Ectodermal cell (in vitro differentiated cells): ENCODE data around the gene WDFY3.
"Not testable (repeated sequence)": the region's sequence is repeated elsewhere in the genome, so short reads cannot be mapped to it uniquely, and the experiment has no call there.

Experiments used
- H3K27ac ChIP-seq: 2 replicates; pipeline ENCODE4 v1.7.0; 2013; ENCODE audit warnings: mild to moderate bottlenecking, low read depth, low read length; ENCODE audit not compliant: insufficient read depth, poor library complexity, severe bottlenecking
- H3K27me3 ChIP-seq: 2 replicates; pipeline ENCODE4 v1.7.0; 2013; ENCODE audit warnings: mild to moderate bottlenecking, low read length; ENCODE audit not compliant: insufficient read depth, control insufficient read depth, poor library complexity, severe bottlenecking
- H3K36me3 ChIP-seq: one replicate; pipeline ENCODE4 v1.7.0; 2013; ENCODE audit warnings: low read length; ENCODE audit not compliant: control insufficient read depth, insufficient read depth
- H3K4me1 ChIP-seq: one replicate; pipeline ENCODE4 v1.7.0; 2013; ENCODE audit warnings: low read length; ENCODE audit not compliant: control insufficient read depth, insufficient read depth
- H3K4me3 ChIP-seq: 2 replicates; pipeline ENCODE4 v1.7.0; 2013; ENCODE audit warnings: low read depth, low read length, control low read depth; ENCODE audit not compliant: insufficient read depth
- H3K9me3 ChIP-seq: 2 replicates; pipeline ENCODE4 v1.7.0; 2013; ENCODE audit warnings: mild to moderate bottlenecking, low read length, moderate library complexity; ENCODE audit not compliant: control insufficient read depth
- WGBS, 2 experiments: methylation state at CpG; one replicate each; pipeline ENCODE4 v1.1.7; 2013; ENCODE audit warnings: missing lambda C conversion rate in 2 of 2; 5-methylcytosine and 5-hydroxymethylcytosine counted together

WDFY3 gene

GRCh38 chr4:84685105-84685504 lies 281.4 kb downstream of the WDFY3 start:
- H3K27me3 ChIP-seq, result no peaks in the 10 kb centered on the region
- no peak overlapping the region for H3K27ac ChIP-seq
- peaks cover 14% of the 10 kb centered on the region for H3K36me3 ChIP-seq
- peaks cover 10% of the 10 kb centered on the region for H3K4me1 ChIP-seq
- H3K4me3 ChIP-seq, result no peak overlapping the region
- WGBS, 2 experiments, result 77 to 88% methylated on average over 1 of the region's 1 CpG
- no peaks in the 10 kb centered on the region for H3K9me3 ChIP-seq

GRCh38 chr4:84684361-84684760 lies 282.1 kb downstream of the WDFY3 start:
- H3K36me3 ChIP-seq, result peaks cover 14% of the 10 kb centered on the region
- no peak overlapping the region for H3K4me3 ChIP-seq
- WGBS, 2 experiments, result 90 to 92% methylated on average over 3 of the region's 3 CpGs
- no peaks in the 10 kb centered on the region for H3K9me3 ChIP-seq
- H3K4me1 ChIP-seq, result peaks cover 10% of the 10 kb centered on the region
- no peak overlapping the region for H3K27ac ChIP-seq
- no peaks in the 10 kb centered on the region for H3K27me3 ChIP-seq

- H3K36me3 ChIP-seq, result peaks cover 23% of the 10 kb centered on the region
- H3K4me3 ChIP-seq, result no peak overlapping the region
- peaks cover 10% of the 10 kb centered on the region for H3K4me1 ChIP-seq
- H3K27me3 ChIP-seq, result no peaks in the 10 kb centered on the region
- H3K27ac ChIP-seq, result no peak overlapping the region
- no peaks in the 10 kb centered on the region for H3K9me3 ChIP-seq
- WGBS, 2 experiments, result 90 to 93% methylated on average over 7 of the region's 7 CpGs
Measured at GRCh38 chr4:84683064-84683850, 283.2 kb downstream of the WDFY3 start.

- H3K4me3 ChIP-seq, H3K27ac ChIP-seq, H3K9me3 ChIP-seq, H3K27me3 ChIP-seq: not testable (repeated sequence)
- H3K36me3 ChIP-seq, result peaks cover 28% of the 10 kb centered on the region
- H3K4me1 ChIP-seq, result peaks cover 10% of the 10 kb centered on the region
- WGBS, 2 experiments, result 90 to 91% methylated on average over 4 of the region's 4 CpGs
Measured at GRCh38 chr4:84682661-84683060, 283.8 kb downstream of the WDFY3 start.

GRCh38 chr4:84681486-84682274 lies 284.8 kb downstream of the WDFY3 start:
- no peaks in the 10 kb centered on the region for H3K27me3 ChIP-seq
- H3K36me3 ChIP-seq, result peaks cover 33% of the 10 kb centered on the region
- peaks cover 10% of the 10 kb centered on the region for H3K4me1 ChIP-seq
- H3K4me3 ChIP-seq, result no peak overlapping the region
- no peak overlapping the region for H3K27ac ChIP-seq
- WGBS, 2 experiments, result 81 to 85% methylated on average over 2 of the region's 2 CpGs
- H3K9me3 ChIP-seq, result no peaks in the 10 kb centered on the region

- H3K9me3 ChIP-seq, result no peaks in the 10 kb centered on the region
- H3K27ac ChIP-seq, result no peak overlapping the region
- no peak overlapping the region for H3K4me3 ChIP-seq
- WGBS, 2 experiments, result 91 to 94% methylated on average over 4 of the region's 4 CpGs
- H3K36me3 ChIP-seq, result peaks cover 36% of the 10 kb centered on the region
- no peaks in the 10 kb centered on the region for H3K27me3 ChIP-seq
- H3K4me1 ChIP-seq, result peaks cover 10% of the 10 kb centered on the region
Measured at GRCh38 chr4:84680956-84681355, 285.5 kb downstream of the WDFY3 start.

- Histone ChIP-seq H3K4me1 (peaks cover 10% of the 10 kb centered on the region), H3K36me3 (peaks cover 31% of the 10 kb centered on the region), H3K9me3 (no peaks in the 10 kb centered on the region), H3K27me3 (no peaks in the 10 kb centered on the region), H3K4me3 (no peak overlapping the region), H3K27ac (no peak overlapping the region)
- 92 to 97% methylated on average over 14 of the region's 14 CpGs for WGBS, 2 experiments
Measured at GRCh38 chr4:84678976-84679744, 287.3 kb downstream of the WDFY3 start.

GRCh38 chr4:84677995-84678394 lies 288.5 kb downstream of the WDFY3 start:
- Histone ChIP-seq H3K4me1 (peaks cover 10% of the 10 kb centered on the region), H3K4me3 (no peak overlapping the region), H3K36me3 (peaks cover 28% of the 10 kb centered on the region), H3K9me3 (no peaks in the 10 kb centered on the region), H3K27ac (no peak overlapping the region), H3K27me3 (no peaks in the 10 kb centered on the region)
- 92 to 97% methylated on average over 5 of the region's 5 CpGs for WGBS, 2 experiments

GRCh38 chr4:84677093-84677492 lies 289.4 kb downstream of the WDFY3 start:
- Histone ChIP-seq H3K9me3 (no peaks in the 10 kb centered on the region), H3K4me1 (peaks cover 6% of the 10 kb centered on the region), H3K27ac (no peak overlapping the region), H3K27me3 (no peaks in the 10 kb centered on the region), H3K4me3 (no peak overlapping the region), H3K36me3 (peaks cover 34% of the 10 kb centered on the region)
- WGBS, 2 experiments, result 86 to 93% methylated on average over 9 of the region's 9 CpGs
